ENCODE measurements around the gene UNC119B.

UNC119B gene

GRCh38 chr12:120755269-120755668 is 45.0 kb downstream of the UNC119B start:
- peaks cover 0 to 4% of the 10 kb centered on the region in 2 experiments; a peak in 1 of 3 replicates for H3K36me3 ChIP-seq (ENCODE audit: control insufficient read depth in 2 of 2, insufficient read depth in 1 of 2, low read length in 2 of 2)
- ChIA-PET POLR2A (no interaction called here), CTCF (interaction anchor here (0.8 kb wide), 1 partner anchor 109 kb away, joined by 3 read pairs; no protein-coding TSS in a partner anchor)
- no peaks in the 10 kb centered on the region for H3K4me1 ChIP-seq (ENCODE audit: control insufficient read depth, insufficient read depth, low read length)
- no peak overlapping the region for H3K27ac ChIP-seq (ENCODE audit: extremely low read depth, low read depth, low read length)
- TF ChIP-seq ZNF354C (tag by site-specific recombination; IDR thresholded peaks at IDR 0.05; ENCODE audit: borderline replicate concordance, low read depth): no peak
- TF ChIP-seq MZF1 (tag by site-specific recombination; IDR thresholded peaks at IDR 0.05; ENCODE audit: borderline replicate concordance): no peak
- no peak for TF ChIP-seq ZNF112 (tag by site-specific recombination; IDR thresholded peaks at IDR 0.05)
- TF ChIP-seq ZNF561 (tag by site-specific recombination; IDR thresholded peaks at IDR 0.05; ENCODE audit: borderline replicate concordance): no peak
- no peak for TF ChIP-seq ZNF16 (tag by site-specific recombination; IDR thresholded peaks at IDR 0.05; ENCODE audit: low read depth)
- no peak for TF ChIP-seq ZNF223 (tag by site-specific recombination; IDR thresholded peaks at IDR 0.05)
- no peak for TF ChIP-seq PRDM2 (tag by site-specific recombination; IDR thresholded peaks at IDR 0.05; ENCODE audit: borderline replicate concordance)
- TF ChIP-seq ZNF155 (tag by site-specific recombination; IDR thresholded peaks at IDR 0.05): no peak
- TF ChIP-seq ZNF184 (tag by site-specific recombination; IDR thresholded peaks at IDR 0.05): no peak
- TF ChIP-seq ZNF449 (tag by site-specific recombination; IDR thresholded peaks at IDR 0.05): no peak
- H3K9me3 ChIP-seq (ENCODE audit: control insufficient read depth, insufficient read depth, low read depth, low read length): no peaks in the 10 kb centered on the region
- H3K4me3 ChIP-seq (ENCODE audit: low read depth, low read length): no peak overlapping the region

GRCh38 chr12:120757226-120757742 is 47.0 kb downstream of the UNC119B start:
- ChIA-PET CTCF (interaction anchor here (0.6 to 1.0 kb wide), 2 partner anchors 114 to 214 kb away, joined by 3 to 6 read pairs; no protein-coding TSS in a partner anchor), POLR2A (no interaction called here)
- H3K4me1 ChIP-seq (ENCODE audit: control insufficient read depth, insufficient read depth, low read length): peaks cover 3% of the 10 kb centered on the region; the same call in 1 of the 2 replicates
- H3K27ac ChIP-seq (ENCODE audit: extremely low read depth, low read depth, low read length): no peak overlapping the region
- no peak overlapping the region for H3K4me3 ChIP-seq (ENCODE audit: low read depth, low read length)
- no peaks in the 10 kb centered on the region for H3K9me3 ChIP-seq (ENCODE audit: control insufficient read depth, insufficient read depth, low read depth, low read length)
- H3K36me3 ChIP-seq (ENCODE audit: control insufficient read depth in 2 of 2, insufficient read depth in 1 of 2, low read length in 2 of 2): peaks cover 0 to 15% of the 10 kb centered on the region in 2 experiments; a peak in 1 of 3 replicates
- TF ChIP-seq ZBTB11 (tag by site-specific recombination; conservative IDR thresholded peaks at IDR 0.05; ENCODE audit: low read depth): no peak
- TF ChIP-seq ZBTB26 (tag by site-specific recombination; optimal IDR thresholded peaks at IDR 0.05): no peak
- TF ChIP-seq ZBTB8A (tag by site-specific recombination; IDR thresholded peaks at IDR 0.05): no peak
- TF ChIP-seq ZNF140 (tag by site-specific recombination; IDR thresholded peaks at IDR 0.05): no peak
- no peak for TF ChIP-seq ZNF658 (tag by site-specific recombination; IDR thresholded peaks at IDR 0.05)
- no peak for TF ChIP-seq ZNF24 (tag by site-specific recombination; IDR thresholded peaks at IDR 0.05)
- no peak for TF ChIP-seq ZNF416 (tag by site-specific recombination; IDR thresholded peaks at IDR 0.05)
- no peak for TF ChIP-seq ZNF211 (tag by site-specific recombination; IDR thresholded peaks at IDR 0.05; ENCODE audit: low read depth)
- TF ChIP-seq ZNF768 (tag by site-specific recombination; IDR thresholded peaks at IDR 0.05): no peak
- TF ChIP-seq ZNF548 (tag by site-specific recombination; IDR thresholded peaks at IDR 0.05): no peak
- TF ChIP-seq ZNF350 (tag by site-specific recombination; IDR thresholded peaks at IDR 0.05): no peak
- no peak for TF ChIP-seq ZNF692 (tag by site-specific recombination; IDR thresholded peaks at IDR 0.05)

Measured in HEK293 (cell line).